Activated T-cell treated with anti-CD3 and anti-CD28 coated beads, Interleukin-2, amount 50 U/mL, for 4 hours (primary cell): ENCODE data around the gene ACACB. TPM values are rescaled to one million over a fixed set of nuclear protein-coding genes. Genes with fewer than 3 reads are reported as not detected.

ENCODE experiments used
- ATAC-seq, 2 donors: fragments of 200-7000 bp; cut with Tn5 transposase; one replicate each; pipeline ENCODE4 v1.10.0; 2021
- DNase-seq: peaks from one replicate; pipeline ENCODE4 v3.0.0-alpha.2; 2020
- H3K27me3 Mint-ChIP-seq: one replicate; pipeline ENCODE4 v1.8.0; 2021; ENCODE audit warnings: low read depth, mixed read lengths
- H3K36me3 Mint-ChIP-seq: one replicate; pipeline ENCODE4 v1.8.0; 2022; ENCODE audit warnings: mixed read lengths; ENCODE audit not compliant: insufficient read depth
- H3K4me1 Mint-ChIP-seq: one replicate; pipeline ENCODE4 v1.8.0; 2021; ENCODE audit warnings: low read depth, mixed read lengths
- H3K4me3 Mint-ChIP-seq: one replicate; pipeline ENCODE4 v1.8.0; 2021; ENCODE audit warnings: mild to moderate bottlenecking, moderate library complexity, mixed read lengths
- H3K9me3 Mint-ChIP-seq: one replicate; pipeline ENCODE4 v1.8.0; 2021; ENCODE audit warnings: mixed read lengths
- total RNA-seq, 3 donors: library from RNA; stranded (reverse); gene quantifications; one replicate each; pipeline ENCODE4 v1.2.1, GENCODE V29; 2021

Gene ACACB
- total RNA-seq, 3 donors from 2014 or later = 1.6 to 4.5 (median 3.8) TPM

GRCh38 chr12:109120557-109120956 lies 4.2 kb downstream of the ACACB start:
- H3K36me3 Mint-ChIP-seq = no peaks in the 10 kb centered on the region
- DNase-seq (no peak), ATAC-seq (no peak)
- no peaks in the 10 kb centered on the region for H3K27me3 Mint-ChIP-seq
- H3K4me1 Mint-ChIP-seq = peaks cover 5% of the 10 kb centered on the region
- H3K9me3 Mint-ChIP-seq = no peaks in the 10 kb centered on the region
- H3K4me3 Mint-ChIP-seq = no peak overlapping the region

- Mint-ChIP-seq H3K4me3 (no peak overlapping the region), H3K9me3 (no peaks in the 10 kb centered on the region), H3K4me1 (no peaks in the 10 kb centered on the region), H3K27me3 (no peaks in the 10 kb centered on the region), H3K36me3 (peaks cover 3% of the 10 kb centered on the region)
- ATAC-seq (no peak), DNase-seq (no peak)
Measured at GRCh38 chr12:109121346-109121880, 5.0 kb downstream of the ACACB start.

GRCh38 chr12:109124878-109125648 lies 8.7 kb downstream of the ACACB start:
- Mint-ChIP-seq H3K9me3 (no peaks in the 10 kb centered on the region), H3K36me3 (peaks cover 3% of the 10 kb centered on the region), H3K4me3 (no peak overlapping the region), H3K27me3 (no peaks in the 10 kb centered on the region), H3K4me1 (no peaks in the 10 kb centered on the region)
- no peak for DNase-seq
- no peak for ATAC-seq

- ATAC-seq (no peak), DNase-seq (no peak)
- Mint-ChIP-seq H3K36me3 (peaks cover 3% of the 10 kb centered on the region), H3K4me3 (no peak overlapping the region), H3K4me1 (no peaks in the 10 kb centered on the region), H3K9me3 (no peaks in the 10 kb centered on the region), H3K27me3 (no peaks in the 10 kb centered on the region)
Measured at GRCh38 chr12:109125791-109126190, 9.4 kb downstream of the ACACB start.

- no peak for DNase-seq
- Mint-ChIP-seq H3K36me3 (peaks cover 3% of the 10 kb centered on the region), H3K4me3 (no peak overlapping the region), H3K9me3 (no peaks in the 10 kb centered on the region), H3K27me3 (no peaks in the 10 kb centered on the region), H3K4me1 (no peaks in the 10 kb centered on the region)
- no peak for ATAC-seq
Measured at GRCh38 chr12:109126784-109127183, 10.4 kb downstream of the ACACB start.

GRCh38 chr12:109127533-109128242 lies 11.3 kb downstream of the ACACB start:
- no peaks in the 10 kb centered on the region for H3K27me3 Mint-ChIP-seq
- ATAC-seq (no peak), DNase-seq (no peak)
- no peaks in the 10 kb centered on the region for H3K4me1 Mint-ChIP-seq
- H3K4me3 Mint-ChIP-seq = no peak overlapping the region
- peaks cover 3% of the 10 kb centered on the region for H3K36me3 Mint-ChIP-seq
- no peaks in the 10 kb centered on the region for H3K9me3 Mint-ChIP-seq

- no peaks in the 10 kb centered on the region for H3K4me1 Mint-ChIP-seq
- H3K4me3 Mint-ChIP-seq = no peak overlapping the region
- DNase-seq = no peak
- ATAC-seq = no peak
- H3K36me3 Mint-ChIP-seq = peaks cover 3% of the 10 kb centered on the region
- no peaks in the 10 kb centered on the region for H3K27me3 Mint-ChIP-seq
- H3K9me3 Mint-ChIP-seq = no peaks in the 10 kb centered on the region
Measured at GRCh38 chr12:109130297-109131153, 14.1 kb downstream of the ACACB start.

- H3K4me1 Mint-ChIP-seq = no peaks in the 10 kb centered on the region
- H3K4me3 Mint-ChIP-seq = no peak overlapping the region
- DNase-seq (no peak), ATAC-seq (no peak)
- no peaks in the 10 kb centered on the region for H3K27me3 Mint-ChIP-seq
- peaks cover 3% of the 10 kb centered on the region for H3K9me3 Mint-ChIP-seq
- no peaks in the 10 kb centered on the region for H3K36me3 Mint-ChIP-seq
Measured at GRCh38 chr12:109131154-109132050, 15.0 kb downstream of the ACACB start.

- no peaks in the 10 kb centered on the region for H3K4me1 Mint-ChIP-seq
- no peak for ATAC-seq
- no peak for DNase-seq
- H3K27me3 Mint-ChIP-seq = no peaks in the 10 kb centered on the region
- H3K4me3 Mint-ChIP-seq = no peak overlapping the region
- H3K36me3 Mint-ChIP-seq = no peaks in the 10 kb centered on the region
- H3K9me3 Mint-ChIP-seq = peaks cover 7% of the 10 kb centered on the region
Measured at GRCh38 chr12:109134186-109134917, 18.0 kb downstream of the ACACB start.

- Mint-ChIP-seq H3K36me3 (peaks cover 2% of the 10 kb centered on the region), H3K4me3 (no peak overlapping the region)
Measured at GRCh38 chr12:109137055-109137454, 20.7 kb downstream of the ACACB start.

GRCh38 chr12:109139360-109139759 lies 23.0 kb downstream of the ACACB start:
- ATAC-seq (no peak), DNase-seq (no peak)
- Mint-ChIP-seq H3K4me3 (no peak overlapping the region), H3K9me3 (peaks cover 7% of the 10 kb centered on the region), H3K36me3 (peaks cover 2% of the 10 kb centered on the region), H3K27me3 (no peaks in the 10 kb centered on the region), H3K4me1 (peaks cover 10% of the 10 kb centered on the region)

More at GRCh38 chr12:109137055-109137454, 20.7 kb downstream of the ACACB start:
- ATAC-seq (no peak), DNase-seq (no peak)
- H3K4me1 Mint-ChIP-seq = no peaks in the 10 kb centered on the region
- H3K9me3 Mint-ChIP-seq = peaks cover 7% of the 10 kb centered on the region
- H3K27me3 Mint-ChIP-seq = no peaks in the 10 kb centered on the region

- DNase-seq (no peak), ATAC-seq (no peak)
- Mint-ChIP-seq H3K9me3 (peaks cover 7% of the 10 kb centered on the region), H3K36me3 (peaks cover 2% of the 10 kb centered on the region), H3K27me3 (no peaks in the 10 kb centered on the region), H3K4me3 (no peak overlapping the region), H3K4me1 (peaks cover 10% of the 10 kb centered on the region)
Measured at GRCh38 chr12:109139791-109140190, 23.4 kb downstream of the ACACB start.

- DNase-seq (no peak), ATAC-seq (no peak)
- Mint-ChIP-seq H3K36me3 (peaks cover 2% of the 10 kb centered on the region), H3K4me3 (no peak overlapping the region), H3K9me3 (peaks cover 7% of the 10 kb centered on the region), H3K4me1 (peaks cover 10% of the 10 kb centered on the region), H3K27me3 (no peaks in the 10 kb centered on the region)
Measured at GRCh38 chr12:109140560-109140959, 24.2 kb downstream of the ACACB start.
